HG03565 (cell line): ENCODE measurements around the gene CD40.

Experiments
- ATAC-seq: cut with Tn5 transposase; IDR thresholded peaks from one replicate; pipeline ENCODE4 v1.9.1; 2021; ENCODE audit warnings: mild to moderate bottlenecking, moderate library complexity; ENCODE audit not compliant: unreplicated experiment

The CD40 gene

DNA sequence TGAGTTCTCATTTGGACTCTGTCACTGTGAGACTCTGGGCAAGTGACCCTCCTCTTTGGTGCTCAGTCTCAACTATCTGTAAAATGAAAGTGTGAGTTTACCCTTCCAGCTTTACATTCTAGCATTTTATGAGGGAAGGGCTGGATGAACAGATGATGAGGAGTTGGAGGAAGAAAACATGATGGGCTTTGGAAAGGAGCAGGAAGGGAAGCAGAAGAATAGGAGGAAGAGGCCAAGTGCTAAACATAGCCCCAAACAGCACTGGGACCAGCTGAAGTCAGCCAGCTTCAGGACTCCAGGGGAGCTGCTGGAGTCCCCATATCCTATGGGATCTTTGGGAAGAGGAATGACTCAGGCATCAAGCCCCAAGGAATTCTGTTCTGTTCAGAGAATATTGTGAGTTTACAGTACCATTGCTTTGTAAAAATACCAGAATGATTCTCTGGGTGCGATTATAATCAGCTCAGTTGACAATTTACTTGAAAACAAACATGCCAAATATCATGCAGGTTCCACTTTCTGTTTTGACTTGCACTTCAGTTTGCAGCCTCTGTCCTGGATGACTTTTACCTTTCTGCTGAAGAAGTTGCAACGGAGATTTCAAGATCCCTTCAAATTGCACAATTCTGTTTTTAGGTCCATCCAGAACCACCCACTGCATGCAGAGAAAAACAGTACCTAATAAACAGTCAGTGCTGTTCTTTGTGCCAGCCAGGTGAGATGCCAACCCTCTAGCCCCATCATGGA, 3.2 kb downstream of the CD40 start:
- no peak for ATAC-seq

DNA sequence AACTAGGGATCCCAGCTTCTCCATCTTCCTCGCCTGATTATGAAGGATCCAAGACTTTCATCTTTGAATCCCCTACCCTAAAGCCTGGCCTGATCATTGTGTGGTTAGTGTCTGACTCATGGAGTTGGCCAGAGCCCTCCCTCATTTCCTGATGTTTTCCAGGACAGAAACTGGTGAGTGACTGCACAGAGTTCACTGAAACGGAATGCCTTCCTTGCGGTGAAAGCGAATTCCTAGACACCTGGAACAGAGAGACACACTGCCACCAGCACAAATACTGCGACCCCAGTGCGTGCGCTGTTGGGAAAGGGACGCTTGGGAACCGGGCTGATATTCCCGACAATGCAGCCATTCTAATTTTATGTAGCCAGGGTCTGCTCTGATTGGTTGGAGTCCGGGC, 4.0 kb downstream of the CD40 start:
- ATAC-seq, result no peak

DNA sequence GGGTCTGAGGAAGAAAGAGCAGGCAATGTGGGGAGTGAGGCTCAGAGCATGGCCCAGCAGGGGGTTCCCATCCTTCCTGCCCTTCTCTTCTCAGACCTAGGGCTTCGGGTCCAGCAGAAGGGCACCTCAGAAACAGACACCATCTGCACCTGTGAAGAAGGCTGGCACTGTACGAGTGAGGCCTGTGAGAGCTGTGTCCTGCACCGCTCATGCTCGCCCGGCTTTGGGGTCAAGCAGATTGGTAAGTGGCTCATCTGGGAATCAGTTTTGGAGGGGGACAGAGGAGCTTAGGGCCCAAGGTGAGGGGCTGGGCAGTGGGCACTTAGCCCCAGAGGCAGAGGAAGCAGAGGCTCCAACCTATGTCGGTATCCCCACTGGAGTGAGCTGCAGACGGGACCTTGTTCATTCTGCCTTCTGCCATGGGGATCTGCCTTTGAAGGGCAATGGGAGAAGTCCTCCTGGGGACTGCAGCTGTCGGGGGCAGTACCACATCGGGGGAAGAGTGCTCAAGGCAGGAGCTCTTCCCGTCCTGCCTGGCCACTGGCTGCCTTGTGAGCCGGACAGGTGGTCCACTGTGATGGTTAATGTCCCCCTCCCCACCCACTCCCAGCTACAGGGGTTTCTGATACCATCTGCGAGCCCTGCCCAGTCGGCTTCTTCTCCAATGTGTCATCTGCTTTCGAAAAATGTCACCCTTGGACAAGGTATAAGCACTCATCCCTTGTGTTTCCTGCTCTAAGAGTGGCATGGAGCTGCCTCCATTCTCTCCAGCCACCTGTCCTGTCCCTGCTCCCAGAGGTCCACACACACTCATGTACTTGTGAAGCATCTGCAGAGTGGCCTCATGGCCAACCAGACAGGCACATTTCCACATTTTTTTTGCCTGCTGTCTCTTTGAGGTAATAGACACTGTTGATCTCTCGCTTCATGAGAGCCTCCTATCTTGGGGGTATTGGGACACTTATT, 4.7 kb downstream of the CD40 start:
- no peak for ATAC-seq

DNA sequence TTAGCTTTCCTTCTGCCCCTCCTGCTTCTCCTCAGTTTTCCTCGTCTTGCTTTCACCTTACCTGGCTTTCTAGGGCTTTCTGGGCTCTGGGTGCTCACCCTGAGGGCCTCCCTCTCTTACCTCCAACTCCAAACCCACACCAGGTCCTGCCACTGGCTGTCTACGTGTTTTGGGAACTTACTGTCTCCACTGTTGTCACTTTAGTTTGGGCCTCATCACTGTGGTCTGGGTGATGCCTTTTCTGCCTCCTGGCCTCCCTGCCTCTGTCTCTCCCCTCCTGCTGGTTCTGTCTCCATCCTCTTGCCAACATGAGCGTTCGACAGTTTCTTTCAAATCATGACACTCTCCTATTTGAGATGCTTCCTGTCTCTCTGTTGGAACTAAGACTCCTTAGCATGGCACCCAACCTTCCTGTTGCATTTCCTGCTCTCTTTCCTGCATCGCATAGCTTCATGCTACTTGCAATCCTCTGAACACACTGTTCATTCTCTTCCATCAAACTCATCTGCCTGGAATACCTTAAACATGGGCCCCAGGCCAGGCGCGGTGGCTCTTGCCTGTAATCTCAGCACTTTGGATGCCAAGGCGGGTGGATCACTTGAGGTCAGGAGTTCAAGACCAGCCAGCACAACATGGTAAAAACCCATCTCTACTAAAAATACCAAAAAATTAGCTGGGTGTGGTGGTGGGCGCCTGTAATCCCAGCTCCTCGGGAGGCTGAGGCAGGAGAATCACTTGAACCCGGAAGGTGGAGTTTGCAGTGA, 5.5 kb downstream of the CD40 start:
- ATAC-seq, result no peak

DNA sequence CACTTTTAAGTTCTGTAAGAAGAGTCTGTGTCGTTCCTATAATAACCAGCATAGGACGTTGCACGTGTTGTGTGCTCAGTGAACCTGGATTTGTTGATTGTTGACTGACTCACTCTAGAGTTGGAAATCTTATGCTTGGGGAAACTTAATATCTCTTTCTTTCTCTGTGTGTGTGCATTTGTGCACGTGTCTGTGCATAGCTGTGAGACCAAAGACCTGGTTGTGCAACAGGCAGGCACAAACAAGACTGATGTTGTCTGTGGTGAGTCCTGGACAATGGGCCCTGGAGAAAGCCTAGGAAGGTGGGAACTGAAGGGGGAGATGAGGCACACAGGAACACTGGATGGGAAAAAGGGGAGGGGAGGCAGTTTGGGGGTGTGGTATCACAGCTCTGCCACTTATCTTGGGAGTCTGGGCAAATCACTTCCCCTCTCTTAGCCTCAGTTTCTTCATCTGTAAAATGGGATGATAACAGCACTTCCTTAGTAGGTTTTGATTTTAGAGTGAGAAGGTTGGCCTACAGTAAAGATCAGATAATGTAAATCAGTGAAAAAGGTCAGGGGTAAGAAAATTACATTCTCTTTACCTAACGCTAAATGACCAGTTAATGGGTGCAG, 8.4 kb downstream of the CD40 start:
- no peak for ATAC-seq

DNA sequence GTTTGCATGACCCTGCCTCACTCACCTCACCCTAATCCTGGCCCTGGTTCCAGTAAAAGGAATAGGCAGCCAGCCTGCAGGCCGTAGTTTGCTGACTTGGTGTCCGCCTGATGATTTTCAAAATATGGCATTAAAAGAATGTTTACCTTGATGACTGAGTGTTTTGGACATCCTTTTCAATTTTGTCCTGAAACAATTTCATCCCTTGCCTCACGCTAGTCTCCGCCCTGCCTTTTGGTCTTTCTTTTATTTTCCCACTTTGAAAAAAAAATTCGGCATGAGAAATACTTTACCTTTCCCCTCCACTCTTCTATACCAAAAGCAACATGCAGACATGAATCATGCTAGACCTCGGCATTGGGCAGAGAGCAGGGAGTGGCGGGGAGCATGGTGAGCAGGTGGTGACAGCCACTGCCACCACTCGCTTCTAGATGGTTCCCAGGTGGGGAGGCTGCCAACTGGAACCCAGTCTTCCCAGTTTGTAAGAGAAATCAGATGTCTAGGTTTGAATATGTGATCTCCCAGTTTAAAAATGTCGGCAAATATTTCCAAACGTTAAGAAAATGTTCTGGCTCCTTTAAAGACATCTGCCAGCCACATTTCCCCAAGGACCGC, 9.4 kb downstream of the CD40 start:
- ATAC-seq, result no peak

DNA sequence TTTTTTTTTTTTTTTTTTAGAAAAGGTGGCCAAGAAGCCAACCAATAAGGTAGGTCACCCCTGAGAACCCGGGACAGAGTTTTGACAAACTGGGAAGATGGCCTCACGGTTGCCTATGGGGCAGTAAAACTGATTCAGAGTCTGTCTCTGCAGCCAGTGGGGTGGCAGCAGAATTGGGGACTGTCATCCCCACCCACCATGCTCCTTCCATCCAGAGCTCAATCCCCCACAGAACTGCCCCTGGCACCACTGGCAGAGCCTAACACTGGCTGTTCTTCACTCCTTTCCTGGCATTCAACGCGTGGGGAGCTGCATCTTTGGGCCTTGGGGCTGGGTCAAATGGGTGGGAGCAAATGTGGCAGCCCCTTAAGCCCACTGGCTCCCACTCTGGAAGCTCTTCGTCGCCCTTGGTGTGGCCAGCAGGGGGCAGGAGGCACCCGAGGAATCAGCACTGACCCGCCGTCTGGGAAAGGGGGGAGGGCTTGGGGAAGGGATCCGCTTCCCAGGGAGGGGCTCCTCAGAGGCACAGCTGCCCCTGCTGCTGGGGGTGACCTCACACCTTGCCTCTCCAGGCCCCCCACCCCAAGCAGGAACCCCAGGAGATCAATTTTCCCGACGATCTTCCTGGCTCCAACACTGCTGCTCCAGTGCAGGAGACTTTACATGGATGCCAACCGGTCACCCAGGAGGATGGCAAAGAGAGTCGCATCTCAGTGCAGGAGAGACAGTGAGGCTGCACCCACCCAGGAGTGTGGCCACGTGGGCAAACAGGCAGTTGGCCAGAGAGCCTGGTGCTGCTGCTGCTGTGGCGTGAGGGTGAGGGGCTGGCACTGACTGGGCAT, 10.4 kb downstream of the CD40 start:
- no peak for ATAC-seq

DNA sequence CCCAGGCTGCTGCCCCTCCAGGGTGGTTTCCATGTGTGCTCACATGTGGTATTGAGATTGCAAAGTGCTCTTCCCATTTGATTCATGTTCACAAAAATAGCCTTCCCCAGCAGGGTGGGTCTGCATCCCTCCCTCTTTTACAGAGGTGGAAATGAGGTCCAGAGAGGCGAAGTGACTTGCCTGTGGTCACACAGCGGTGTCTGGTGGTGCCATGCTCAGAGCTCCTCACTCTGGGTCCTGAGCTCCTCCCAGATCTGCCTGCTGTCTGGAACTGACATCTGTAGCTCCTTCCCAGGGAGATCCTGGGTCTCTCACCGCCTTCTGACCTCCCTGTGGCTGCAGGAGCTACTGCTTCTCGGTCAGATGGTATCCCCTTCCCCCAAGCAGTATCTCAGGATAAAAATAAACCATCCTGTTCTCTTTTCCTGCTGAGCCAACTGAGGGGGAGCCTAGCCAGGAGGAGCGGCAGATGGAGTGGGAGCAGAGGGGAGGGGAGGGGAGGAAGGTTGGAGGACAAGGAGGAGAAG, 11.9 kb downstream of the CD40 start:
- no peak for ATAC-seq

DNA sequence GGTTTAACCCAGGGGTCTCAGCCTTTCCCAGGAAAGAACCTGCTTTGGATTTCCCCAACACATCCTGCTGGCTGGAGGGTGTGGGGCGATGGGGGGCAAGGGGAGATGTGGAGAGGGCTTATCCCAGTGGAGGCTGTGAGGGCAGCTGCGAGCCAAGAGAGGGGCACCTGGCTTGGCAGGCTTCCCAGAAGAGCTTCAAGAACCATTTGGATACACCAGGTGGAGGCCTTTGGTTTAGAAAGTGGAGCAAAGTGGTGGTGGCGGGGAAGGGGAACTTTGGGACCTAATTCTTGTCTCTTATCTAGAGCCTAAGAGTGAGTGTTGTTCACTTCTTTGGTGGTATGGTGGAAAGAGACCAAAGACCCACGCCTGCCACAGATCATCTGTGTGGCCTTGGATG, 12.4 kb downstream of the CD40 start:
- no peak for ATAC-seq

DNA sequence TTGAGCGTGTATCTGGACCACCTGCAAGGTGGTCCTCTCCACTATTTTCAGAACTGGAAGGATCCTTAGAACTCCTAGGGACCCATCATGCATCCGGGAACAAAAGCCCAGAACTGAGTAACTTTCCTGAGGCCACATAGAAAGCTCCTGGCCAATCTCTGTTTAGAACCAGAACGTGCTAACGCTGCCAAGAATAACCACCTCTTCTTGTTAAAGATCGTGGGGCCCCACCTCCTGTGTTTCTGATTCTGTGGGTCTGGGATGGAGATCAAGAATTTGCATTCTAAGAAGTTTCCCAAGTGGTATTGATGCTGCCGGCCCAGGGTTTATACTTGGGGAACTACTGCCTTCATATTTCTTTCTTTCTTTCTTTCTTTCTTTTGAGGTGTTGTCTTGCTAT, 13.3 kb downstream of the CD40 start:
- no peak for ATAC-seq

DNA sequence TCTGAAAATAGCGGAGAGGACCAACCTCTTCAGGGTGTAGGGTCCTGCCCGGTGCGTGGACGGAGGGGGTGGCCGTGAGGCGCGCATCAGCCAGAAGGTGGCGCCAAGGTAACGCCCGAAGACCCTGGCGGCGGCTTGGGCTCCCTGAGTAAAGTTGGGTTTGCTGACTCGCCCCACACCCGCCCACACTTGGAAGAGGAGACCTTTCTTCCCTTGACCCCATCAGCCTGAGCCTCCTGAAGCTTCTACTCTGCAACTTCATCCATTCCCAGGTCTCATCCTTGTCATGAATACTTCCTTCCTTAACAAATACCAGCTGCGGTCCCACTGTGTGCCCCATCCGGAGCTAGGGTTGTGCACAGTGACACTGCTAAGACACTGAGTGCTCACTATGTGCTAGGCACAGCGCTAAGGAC, 14.6 kb downstream of the CD40 start:
- ATAC-seq, result no peak

DNA sequence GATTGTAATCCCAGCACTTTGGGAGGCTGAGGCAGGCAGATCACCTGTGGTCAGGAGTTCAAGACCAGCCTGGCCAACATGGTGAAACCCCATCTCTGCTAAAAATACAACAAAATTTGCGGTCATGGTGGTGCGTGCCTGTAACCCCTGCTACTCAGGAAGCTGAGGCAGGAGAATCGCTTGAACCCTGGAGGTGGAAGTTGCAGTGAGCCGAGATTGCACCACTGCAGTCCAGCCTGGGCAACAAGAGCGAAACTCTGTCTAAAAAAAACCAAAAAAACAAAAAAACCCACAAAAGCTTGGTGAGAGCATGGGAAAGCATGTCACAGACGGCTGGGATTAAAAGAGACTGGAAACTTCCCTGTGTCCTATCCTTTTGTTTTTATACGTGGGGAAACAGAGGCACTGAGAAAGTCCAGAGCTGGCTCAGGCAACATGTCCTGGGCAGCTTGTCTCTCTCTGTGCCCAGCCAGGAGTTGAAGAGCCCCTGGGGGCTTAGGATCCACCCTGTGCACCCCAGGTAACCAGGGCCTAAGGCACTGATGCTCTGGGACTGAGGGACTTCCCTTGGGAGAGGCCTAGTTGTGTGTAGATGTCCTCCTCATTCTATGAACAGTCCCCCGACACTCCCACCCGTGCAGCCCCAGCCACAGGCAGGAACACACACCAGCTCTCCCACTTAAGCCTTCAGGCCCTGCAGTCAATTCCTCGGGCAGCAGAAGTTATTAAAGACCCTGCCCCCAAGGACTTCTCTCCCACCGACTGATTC, 16.0 kb downstream of the CD40 start:
- no peak for ATAC-seq

DNA sequence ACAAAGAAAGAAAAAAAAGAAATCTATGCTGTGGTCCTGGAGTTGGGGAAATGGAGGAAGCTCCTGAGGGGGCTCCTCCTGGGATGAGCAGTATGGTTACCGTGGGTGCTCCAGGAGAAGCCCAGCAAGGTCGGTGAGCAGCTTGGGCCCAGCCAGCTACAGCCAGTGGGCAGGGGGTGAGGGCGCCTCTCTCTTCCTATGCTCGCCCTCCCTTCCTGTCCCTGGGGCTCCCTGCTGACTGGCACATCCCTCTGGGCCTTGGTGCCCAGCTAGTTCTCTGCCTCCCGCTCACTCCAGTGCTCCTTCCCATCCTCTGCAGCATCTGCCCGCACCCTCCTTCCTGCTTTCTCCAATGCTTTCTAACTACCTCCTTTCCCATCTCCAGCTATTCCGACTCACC, 16.6 kb downstream of the CD40 start:
- no peak for ATAC-seq

DNA sequence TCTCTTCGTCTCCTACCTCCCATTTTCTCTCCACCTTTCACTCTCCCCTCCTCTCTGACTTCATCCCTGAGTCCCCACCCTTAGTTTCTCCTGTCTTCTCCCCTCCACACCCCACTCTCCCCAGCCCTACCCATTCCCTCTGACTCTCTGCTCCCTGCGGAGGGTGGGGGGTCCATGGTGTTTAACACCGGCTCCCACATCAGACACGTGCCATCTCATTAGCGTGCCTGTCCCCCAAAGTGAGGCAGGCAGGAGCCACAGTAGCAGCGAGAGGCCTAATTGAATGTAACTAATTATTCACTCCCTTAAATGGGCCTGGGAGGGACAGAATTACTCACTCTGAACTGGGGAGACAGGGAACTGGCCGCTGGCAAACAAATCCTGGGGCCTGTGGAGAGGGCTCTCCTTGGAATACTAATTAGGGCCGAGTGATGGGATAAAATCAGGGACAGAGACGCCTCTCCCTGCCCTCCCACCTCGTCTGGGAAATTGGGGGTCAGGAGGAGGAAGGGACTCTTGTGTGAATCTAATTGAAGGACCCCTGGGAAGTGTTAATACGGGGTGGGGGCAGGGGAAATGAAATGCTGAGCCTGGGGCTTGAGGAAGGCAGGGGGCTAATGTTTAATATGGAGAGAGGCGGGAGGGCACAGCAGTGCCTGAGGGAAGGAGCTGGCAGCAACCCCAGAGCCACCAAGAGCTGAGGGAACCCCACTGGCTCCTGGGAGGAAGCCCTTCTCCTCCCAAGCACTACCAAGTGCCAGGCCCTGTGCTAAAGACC, 17.9 kb downstream of the CD40 start:
- ATAC-seq, result no peak

DNA sequence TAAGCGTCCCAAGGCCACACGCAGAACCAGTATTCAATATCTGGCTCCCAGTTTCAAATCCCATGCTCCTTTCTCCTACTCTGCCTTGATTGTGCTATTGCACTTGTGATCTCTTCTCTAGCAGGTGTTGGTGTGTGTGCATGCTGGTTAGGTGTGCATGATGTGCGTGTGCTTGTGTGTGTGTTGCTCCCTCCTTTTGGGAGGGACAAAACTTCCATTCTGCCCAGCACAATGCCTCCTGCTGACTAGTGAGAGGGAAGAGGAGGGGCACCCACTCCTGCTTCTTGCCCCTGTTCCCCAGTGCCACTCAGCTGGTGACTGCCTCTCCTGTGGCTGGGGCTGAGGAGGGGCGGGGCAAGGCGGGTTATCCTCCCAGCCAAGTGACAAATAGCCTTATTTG, 19.7 kb downstream of the CD40 start:
- ATAC-seq, result no peak

DNA sequence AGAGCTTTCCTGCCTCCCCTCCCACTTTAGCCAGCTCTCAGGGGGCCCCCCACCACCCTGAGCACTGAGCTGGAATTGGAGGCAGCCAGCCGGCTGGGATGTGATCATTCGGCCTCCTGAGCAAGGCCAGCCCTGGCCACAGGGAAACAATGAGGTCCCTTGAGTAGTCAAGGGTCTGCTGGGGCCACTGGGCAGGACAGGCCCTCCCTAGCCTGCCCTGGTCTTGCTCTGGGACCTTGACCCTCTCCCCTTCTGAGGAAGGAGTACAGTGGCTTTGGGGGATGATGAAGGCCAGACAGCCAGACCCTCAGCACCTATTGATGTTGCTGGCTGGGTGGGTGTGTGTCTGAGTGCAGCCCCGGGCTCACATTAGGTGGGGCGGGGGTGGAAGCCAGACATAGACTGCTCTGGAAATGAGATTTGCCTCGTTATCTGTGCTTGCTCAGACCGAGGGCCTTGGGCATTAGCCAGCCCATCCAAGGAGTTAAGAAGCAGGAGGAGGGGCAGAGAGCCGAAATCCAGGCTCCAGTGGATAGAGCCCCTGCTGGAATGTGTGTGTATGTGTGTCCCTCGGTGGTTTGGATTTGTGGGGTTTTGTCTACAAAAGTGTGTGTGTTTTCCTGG, 21.3 kb downstream of the CD40 start:
- no peak for ATAC-seq

DNA sequence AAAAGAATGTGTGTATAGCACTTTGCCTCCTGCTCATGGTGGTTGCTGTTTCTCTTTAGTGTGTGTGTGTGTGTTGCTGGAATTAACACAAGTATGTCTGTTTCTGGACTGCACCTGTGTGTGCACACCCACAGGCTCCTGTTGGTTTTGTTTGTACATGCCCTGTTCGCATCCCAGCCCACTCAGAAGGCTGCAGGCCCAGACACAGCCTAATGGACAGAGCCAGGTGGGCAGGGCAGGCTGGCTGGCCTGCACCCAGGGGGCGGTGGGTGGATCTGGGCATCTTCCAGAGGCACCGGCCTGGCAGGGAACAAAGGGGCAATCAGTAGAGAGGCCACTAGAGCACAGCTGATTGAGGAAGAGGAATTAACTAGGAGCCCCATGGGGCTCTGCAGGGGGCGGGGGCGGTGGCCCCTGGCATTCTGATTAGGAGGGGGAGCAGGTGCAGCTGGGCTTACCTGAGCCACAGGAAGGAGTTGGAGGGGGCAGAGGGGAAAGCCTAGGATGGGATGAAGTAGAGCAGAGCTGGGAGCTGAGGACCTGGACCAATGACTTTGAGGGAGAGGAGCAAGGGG, 21.9 kb downstream of the CD40 start:
- no peak for ATAC-seq
